Liver (tissue), 3 donors: Measurements from ENCODE around the gene ISX.

Experiments used
- EGR1 ChIP-seq, 2 donors: IDR thresholded peaks; 2 replicates each; pipeline ENCODE4 v1.6.1; 2016 to 2018; ENCODE audit warnings: antibody characterized with exemption in 2 of 2, low read depth in 2 of 2
- GABPA ChIP-seq, 2 donors: IDR thresholded peaks in 1 of 2; conservative IDR thresholded peaks in 1 of 2; 2 replicates each; pipeline ENCODE4 v1.6.1; 2016; ENCODE audit warnings: antibody characterized with exemption in 2 of 2, mild to moderate bottlenecking in 1 of 2, moderate library complexity in 1 of 2
- RAD21 ChIP-seq, 2 donors: IDR thresholded peaks; 2 replicates each; pipeline ENCODE4 v1.6.1; 2016; ENCODE audit warnings: antibody characterized with exemption in 2 of 2, mild to moderate bottlenecking in 2 of 2
- RXRA ChIP-seq, 2 donors: IDR thresholded peaks; 2 replicates each; pipeline ENCODE4 v1.6.1; 2017 to 2018; ENCODE audit warnings: antibody characterized with exemption in 2 of 2, mild to moderate bottlenecking in 1 of 2
- TAF1 ChIP-seq: conservative IDR thresholded peaks from 2 replicates; pipeline ENCODE4 v1.6.1; 2016; ENCODE audit warnings: antibody characterized with exemption, mild to moderate bottlenecking
- YY1 ChIP-seq: IDR thresholded peaks from 2 replicates; pipeline ENCODE4 v1.6.1; 2016; ENCODE audit warnings: antibody characterized with exemption, mild to moderate bottlenecking
- TF ChIP-seq, protein P1 (sequence below): fragments of 150-350 bp; IDR thresholded peaks from 2 replicates; pipeline ENCODE4 v1.5.1; 2017; ENCODE audit warnings: improper control_type of control experiment, low read depth, low read length; ENCODE audit not compliant: missing input control
- TF ChIP-seq, protein P2 (sequence below): IDR thresholded peaks from 2 replicates; pipeline ENCODE4 v1.6.1; 2016; ENCODE audit warnings: antibody characterized with exemption
- TF ChIP-seq, protein P3 (sequence below): IDR thresholded peaks from 2 replicates; pipeline ENCODE4 v1.6.1; 2016; ENCODE audit warnings: antibody characterized with exemption
- donor health status: healthy.
- donor health status: healthy.

- TF ChIP-seq YY1 = no peak
- TF ChIP-seq, protein P1, sequence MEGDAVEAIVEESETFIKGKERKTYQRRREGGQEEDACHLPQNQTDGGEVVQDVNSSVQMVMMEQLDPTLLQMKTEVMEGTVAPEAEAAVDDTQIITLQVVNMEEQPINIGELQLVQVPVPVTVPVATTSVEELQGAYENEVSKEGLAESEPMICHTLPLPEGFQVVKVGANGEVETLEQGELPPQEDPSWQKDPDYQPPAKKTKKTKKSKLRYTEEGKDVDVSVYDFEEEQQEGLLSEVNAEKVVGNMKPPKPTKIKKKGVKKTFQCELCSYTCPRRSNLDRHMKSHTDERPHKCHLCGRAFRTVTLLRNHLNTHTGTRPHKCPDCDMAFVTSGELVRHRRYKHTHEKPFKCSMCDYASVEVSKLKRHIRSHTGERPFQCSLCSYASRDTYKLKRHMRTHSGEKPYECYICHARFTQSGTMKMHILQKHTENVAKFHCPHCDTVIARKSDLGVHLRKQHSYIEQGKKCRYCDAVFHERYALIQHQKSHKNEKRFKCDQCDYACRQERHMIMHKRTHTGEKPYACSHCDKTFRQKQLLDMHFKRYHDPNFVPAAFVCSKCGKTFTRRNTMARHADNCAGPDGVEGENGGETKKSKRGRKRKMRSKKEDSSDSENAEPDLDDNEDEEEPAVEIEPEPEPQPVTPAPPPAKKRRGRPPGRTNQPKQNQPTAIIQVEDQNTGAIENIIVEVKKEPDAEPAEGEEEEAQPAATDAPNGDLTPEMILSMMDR = no peak
- TF ChIP-seq TAF1 = no peak
- TF ChIP-seq, protein P2, sequence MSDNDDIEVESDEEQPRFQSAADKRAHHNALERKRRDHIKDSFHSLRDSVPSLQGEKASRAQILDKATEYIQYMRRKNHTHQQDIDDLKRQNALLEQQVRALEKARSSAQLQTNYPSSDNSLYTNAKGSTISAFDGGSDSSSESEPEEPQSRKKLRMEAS = no peak
- no peak for TF ChIP-seq EGR1 (IDR thresholded peaks at IDR 0.05; ENCODE audit: low read depth in 2 of 2)
- TF ChIP-seq RAD21 (IDR thresholded peaks at IDR 0.05) = no peak
- no peak for TF ChIP-seq RXRA (IDR thresholded peaks at IDR 0.05)
- TF ChIP-seq, protein P3, sequence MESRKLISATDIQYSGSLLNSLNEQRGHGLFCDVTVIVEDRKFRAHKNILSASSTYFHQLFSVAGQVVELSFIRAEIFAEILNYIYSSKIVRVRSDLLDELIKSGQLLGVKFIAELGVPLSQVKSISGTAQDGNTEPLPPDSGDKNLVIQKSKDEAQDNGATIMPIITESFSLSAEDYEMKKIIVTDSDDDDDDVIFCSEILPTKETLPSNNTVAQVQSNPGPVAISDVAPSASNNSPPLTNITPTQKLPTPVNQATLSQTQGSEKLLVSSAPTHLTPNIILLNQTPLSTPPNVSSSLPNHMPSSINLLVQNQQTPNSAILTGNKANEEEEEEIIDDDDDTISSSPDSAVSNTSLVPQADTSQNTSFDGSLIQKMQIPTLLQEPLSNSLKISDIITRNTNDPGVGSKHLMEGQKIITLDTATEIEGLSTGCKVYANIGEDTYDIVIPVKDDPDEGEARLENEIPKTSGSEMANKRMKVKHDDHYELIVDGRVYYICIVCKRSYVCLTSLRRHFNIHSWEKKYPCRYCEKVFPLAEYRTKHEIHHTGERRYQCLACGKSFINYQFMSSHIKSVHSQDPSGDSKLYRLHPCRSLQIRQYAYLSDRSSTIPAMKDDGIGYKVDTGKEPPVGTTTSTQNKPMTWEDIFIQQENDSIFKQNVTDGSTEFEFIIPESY = no peak
- TF ChIP-seq GABPA (IDR thresholded peaks at IDR 0.05 in 1 of 2, conservative IDR thresholded peaks at IDR 0.05 in 1 of 2) = no peak
These were observed 43.7 kb downstream of the ISX start for GRCh38 chr22:35109616-35110015.
